HEK293 (cell line): ENCODE measurements around the gene ELANE.
"Not testable (repeated sequence)": the region's sequence is repeated elsewhere in the genome, so short reads cannot be mapped to it uniquely, and the experiment has no call there.

ENCODE experiments used
- CTCF ChIA-PET: fragments of 350-600 bp; formaldehyde crosslinking; extraction: SDS; loops from one replicate; lab custom pipeline; 2021; ENCODE audit warnings: antibody characterized with exemption; lab: Yijun Ruan, JAX
- POLR2A ChIA-PET: fragments of 300-600 bp; formaldehyde crosslinking; extraction: SDS; loops from one replicate; lab custom pipeline; 2020; ENCODE audit warnings: antibody characterized with exemption, inconsistent platforms; lab: Yijun Ruan, JAX
- H3K27ac ChIP-seq: fragments of 200-500 bp; sonication (Bioruptor generic); 2 replicates; pipeline ENCODE4 v1.5.1; 2014; ENCODE audit warnings: low read depth, low read length, control low read depth, inconsistent platforms; ENCODE audit errors: extremely low read depth
- H3K36me3 ChIP-seq, 2 experiments: fragments of 200-500 bp in 1 of 2; sonication (Bioruptor generic) in 1 of 2; 1 replicate in 1 of 2; 2 replicates in 1 of 2; pipeline ENCODE4 v1.5.1; 2014 to 2017; ENCODE audit warnings: inconsistent platforms in 2 of 2, low read length in 2 of 2; ENCODE audit not compliant: control insufficient read depth in 2 of 2, insufficient read depth in 1 of 2
- H3K4me1 ChIP-seq: fragments of 200-500 bp; sonication (Bioruptor generic); 2 replicates; pipeline ENCODE4 v1.5.1; 2014; ENCODE audit warnings: mild to moderate bottlenecking, low read length, inconsistent platforms; ENCODE audit not compliant: control insufficient read depth, insufficient read depth
- H3K4me3 ChIP-seq: 2 replicates; pipeline ENCODE4 v1.5.1; 2011; ENCODE audit warnings: low read depth, mild to moderate bottlenecking, control low read depth, low read length, moderate library complexity
- H3K9me3 ChIP-seq: fragments of 200-500 bp; sonication (Bioruptor generic); 2 replicates; pipeline ENCODE4 v1.5.1; 2014; ENCODE audit warnings: low read depth, low read length, inconsistent platforms; ENCODE audit not compliant: control insufficient read depth, insufficient read depth
- HOXA7 ChIP-seq: sonication (generic); formaldehyde crosslinking; IDR thresholded peaks from 2 replicates; pipeline ENCODE4 v1.8.1; 2022; ENCODE audit warnings: missing genetic modification reagents, borderline replicate concordance
- KLF1 ChIP-seq: fragments of 450-650 bp; formaldehyde crosslinking; IDR thresholded peaks from 2 replicates; pipeline ENCODE4 v1.5.1; 2016; ENCODE audit warnings: missing biosample characterization, missing genetic modification characterization
- WT1 ChIP-seq: fragments of 450-650 bp; formaldehyde crosslinking; IDR thresholded peaks from 2 replicates; pipeline ENCODE4 v1.5.1; 2016; ENCODE audit warnings: missing biosample characterization, missing genetic modification characterization
- ZIC2 ChIP-seq: fragments of 450-650 bp; formaldehyde crosslinking; IDR thresholded peaks from 2 replicates; pipeline ENCODE4 v1.5.1; 2016; ENCODE audit warnings: missing biosample characterization, missing genetic modification characterization
- ZNF184 ChIP-seq: fragments of 450-650 bp; IDR thresholded peaks from 2 replicates; pipeline ENCODE4 v1.5.1; 2018; ENCODE audit warnings: missing biosample characterization, mild to moderate bottlenecking, missing genetic modification characterization
- ZNF223 ChIP-seq: fragments of 450-650 bp; formaldehyde crosslinking; IDR thresholded peaks from 2 replicates; pipeline ENCODE4 v1.5.1; 2016; ENCODE audit warnings: missing biosample characterization, missing genetic modification characterization
- ZNF24 ChIP-seq: fragments of 450-650 bp; formaldehyde crosslinking; IDR thresholded peaks from 2 replicates; pipeline ENCODE4 v1.5.1; 2016; ENCODE audit warnings: missing biosample characterization, missing genetic modification characterization
- ZNF354C ChIP-seq: fragments of 450-650 bp; formaldehyde crosslinking; IDR thresholded peaks from 2 replicates; pipeline ENCODE4 v1.5.1; 2016; ENCODE audit warnings: missing biosample characterization, missing genetic modification characterization, low read depth, borderline replicate concordance
- ZNF423 ChIP-seq: fragments of 450-650 bp; formaldehyde crosslinking; IDR thresholded peaks from 2 replicates; pipeline ENCODE4 v1.5.1; 2016; ENCODE audit warnings: missing biosample characterization, missing genetic modification characterization
- ZNF514 ChIP-seq: fragments of 450-650 bp; formaldehyde crosslinking; IDR thresholded peaks from 2 replicates; pipeline ENCODE4 v1.5.1; 2016; ENCODE audit warnings: missing biosample characterization, missing genetic modification characterization
- ZNF558 ChIP-seq: fragments of 450-650 bp; formaldehyde crosslinking; IDR thresholded peaks from 2 replicates; pipeline ENCODE4 v1.5.1; 2016; ENCODE audit warnings: missing biosample characterization, missing genetic modification characterization
- ZNF600 ChIP-seq: fragments of 450-650 bp; formaldehyde crosslinking; IDR thresholded peaks from 2 replicates; pipeline ENCODE4 v1.5.1; 2016; ENCODE audit warnings: missing biosample characterization, missing genetic modification characterization
- ZNF664 ChIP-seq: fragments of 450-650 bp; formaldehyde crosslinking; IDR thresholded peaks from 2 replicates; pipeline ENCODE4 v1.5.1; 2016; ENCODE audit warnings: missing biosample characterization, missing genetic modification characterization
- ZNF707 ChIP-seq: fragments of 450-650 bp; formaldehyde crosslinking; IDR thresholded peaks from 2 replicates; pipeline ENCODE4 v1.5.1; 2016; ENCODE audit warnings: missing biosample characterization, missing genetic modification characterization
- TF ChIP-seq, protein P1 (sequence below): fragments of 450-650 bp; formaldehyde crosslinking; IDR thresholded peaks from 2 replicates; pipeline ENCODE4 v1.5.1; 2016; ENCODE audit warnings: missing biosample characterization, missing genetic modification characterization

ELANE gene

GRCh38 chr19:850979-851335, 1.1 kb upstream of the ELANE start:
- Histone ChIP-seq H3K4me3 (no peak overlapping the region), H3K4me1 (no peaks in the 10 kb centered on the region), H3K9me3 (no peaks in the 10 kb centered on the region), H3K36me3 (no peaks in the 10 kb centered on the region), H3K27ac (no peak overlapping the region)
- CTCF ChIA-PET, result interaction anchor here (0.6 kb wide), 3 partner anchors 10 to 318 kb away, joined by 3 to 4 read pairs (median 3); no protein-coding TSS in a partner anchor
- TF ChIP-seq ZNF558 (tag by site-specific recombination) (no peak), ZNF24 (tag by site-specific recombination) (no peak)
- POLR2A ChIA-PET, result interaction anchor here (0.6 kb wide), 3 partner anchors 10 to 28 kb away, joined by 4 to 7 read pairs (median 4); no protein-coding TSS in a partner anchor

- Histone ChIP-seq H3K9me3 (no peaks in the 10 kb centered on the region), H3K36me3 (no peaks in the 10 kb centered on the region), H3K4me3 (no peak overlapping the region), H3K4me1 (no peaks in the 10 kb centered on the region), H3K27ac (no peak overlapping the region)
- ChIA-PET CTCF (no interaction called here), POLR2A (no interaction called here)
- TF ChIP-seq ZNF354C (tag by site-specific recombination), result no peak
- no peak for TF ChIP-seq ZNF184 (tag by site-specific recombination)
- no peak for TF ChIP-seq ZIC2
- TF ChIP-seq, protein P1, sequence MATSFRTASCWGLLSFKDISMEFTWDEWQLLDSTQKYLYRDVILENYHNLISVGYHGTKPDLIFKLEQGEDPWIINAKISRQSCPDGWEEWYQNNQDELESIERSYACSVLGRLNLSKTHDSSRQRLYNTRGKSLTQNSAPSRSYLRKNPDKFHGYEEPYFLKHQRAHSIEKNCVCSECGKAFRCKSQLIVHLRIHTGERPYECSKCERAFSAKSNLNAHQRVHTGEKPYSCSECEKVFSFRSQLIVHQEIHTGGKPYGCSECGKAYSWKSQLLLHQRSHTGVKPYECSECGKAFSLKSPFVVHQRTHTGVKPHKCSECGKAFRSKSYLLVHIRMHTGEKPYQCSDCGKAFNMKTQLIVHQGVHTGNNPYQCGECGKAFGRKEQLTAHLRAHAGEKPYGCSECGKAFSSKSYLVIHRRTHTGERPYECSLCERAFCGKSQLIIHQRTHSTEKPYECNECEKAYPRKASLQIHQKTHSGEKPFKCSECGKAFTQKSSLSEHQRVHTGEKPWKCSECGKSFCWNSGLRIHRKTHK, result no peak
- TF ChIP-seq KLF1 (tag by site-specific recombination), result no peak
- TF ChIP-seq ZNF223 (tag by site-specific recombination), result no peak
- TF ChIP-seq ZNF707, result no peak
- no peak for TF ChIP-seq HOXA7 (CRISPR knock-in tag)
- TF ChIP-seq ZNF423, result no peak
- no peak for TF ChIP-seq WT1 (tag by site-specific recombination)
Observed at GRCh38 chr19:853014-853585, 997 bp downstream of the ELANE start.

GRCh38 chr19:853614-854220, 1.6 kb downstream of the ELANE start:
- CTCF ChIA-PET, result interaction anchor here (0.6 kb wide), 1 partner anchor 13 kb away, joined by 3 read pairs; no protein-coding TSS in a partner anchor
- POLR2A ChIA-PET, H3K4me3 ChIP-seq, H3K36me3 ChIP-seq, H3K9me3 ChIP-seq, H3K4me1 ChIP-seq, H3K27ac ChIP-seq: not testable (repeated sequence)

GRCh38 chr19:854549-854948, 2.4 kb downstream of the ELANE start:
- H3K36me3 ChIP-seq, result no peaks in the 10 kb centered on the region
- ChIA-PET POLR2A (no interaction called here), CTCF (no interaction called here)
- no peaks in the 10 kb centered on the region for H3K9me3 ChIP-seq
- no peaks in the 10 kb centered on the region for H3K4me1 ChIP-seq
- H3K27ac ChIP-seq, result no peak overlapping the region
- no peak overlapping the region for H3K4me3 ChIP-seq
- TF ChIP-seq ZNF600 (tag by site-specific recombination), result no peak
- no peak for TF ChIP-seq ZNF558 (tag by site-specific recombination)
- no peak for TF ChIP-seq ZIC2

DNA sequence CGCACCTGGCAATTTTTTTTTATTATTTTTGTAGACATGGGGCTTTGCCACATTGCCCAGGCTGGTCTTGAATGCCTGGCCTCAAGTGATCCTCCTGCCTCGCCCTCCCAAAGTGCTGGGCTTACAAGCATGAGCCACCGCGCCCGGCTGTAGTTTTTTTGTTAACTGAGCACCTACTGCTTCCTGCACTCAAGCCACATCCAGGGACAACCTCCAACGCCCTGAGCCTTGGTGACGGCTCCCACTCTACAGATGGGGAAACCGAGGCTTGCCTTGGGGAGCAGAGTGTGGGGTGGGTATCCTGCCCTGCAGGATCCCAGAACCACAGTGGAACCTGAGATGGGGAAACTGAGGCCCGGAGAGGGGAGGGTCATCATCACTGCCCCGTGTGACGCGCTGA, 3.0 kb downstream of the ELANE start:
- no peak overlapping the region for H3K4me3 ChIP-seq

More for the DNA sequence above, 3.0 kb downstream of the ELANE start:
- POLR2A ChIA-PET, result no interaction called here
- TF ChIP-seq ZNF514 (tag by site-specific recombination), result no peak
- TF ChIP-seq ZNF664 (tag by site-specific recombination), result peak; percentile 80
- TF ChIP-seq, all 188 proteins: peak for 1
- Histone ChIP-seq H3K27ac (no peak overlapping the region), H3K36me3 (no peaks in the 10 kb centered on the region), H3K4me1 (no peaks in the 10 kb centered on the region), H3K9me3 (no peaks in the 10 kb centered on the region)
- CTCF ChIA-PET, result interaction anchor here (2.6 kb wide), 1 partner anchor 68 kb away, joined by 7 read pairs; no protein-coding TSS in a partner anchor
